ENCODE results near the gene CTSK.

The CTSK gene

GRCh38 chr1:150763018-150763417 lies 45.0 kb downstream of the CTSK start:
- DNase-seq (ENCODE audit: low read depth in 2 of 2, low spot score in 1 of 2) = no peak

GRCh38 chr1:150762552-150762951 lies 45.5 kb downstream of the CTSK start:
- DNase-seq (ENCODE audit: low read depth in 2 of 2, low spot score in 1 of 2) = no peak

DNA sequence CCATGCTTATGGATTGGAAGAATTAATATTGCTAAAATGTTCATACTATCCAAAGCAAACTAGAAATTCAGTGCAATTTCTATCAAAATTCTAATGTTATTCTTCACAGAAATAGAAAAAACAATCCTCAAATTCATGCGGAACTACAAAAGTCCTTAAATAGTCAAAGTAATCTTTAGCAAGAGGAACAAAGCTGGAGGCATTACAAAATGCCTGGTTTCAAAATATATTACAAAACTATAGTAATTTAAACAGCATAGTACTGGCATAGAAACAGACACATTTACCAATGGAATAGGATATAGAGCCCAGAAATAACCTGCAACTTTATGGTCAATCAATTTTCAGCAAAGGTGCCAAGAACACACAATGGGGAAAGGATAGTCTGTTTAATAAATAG lies 46.3 kb downstream of the CTSK start:
- DNase-seq (ENCODE audit: low read depth in 2 of 2, low spot score in 1 of 2) = no peak

DNA sequence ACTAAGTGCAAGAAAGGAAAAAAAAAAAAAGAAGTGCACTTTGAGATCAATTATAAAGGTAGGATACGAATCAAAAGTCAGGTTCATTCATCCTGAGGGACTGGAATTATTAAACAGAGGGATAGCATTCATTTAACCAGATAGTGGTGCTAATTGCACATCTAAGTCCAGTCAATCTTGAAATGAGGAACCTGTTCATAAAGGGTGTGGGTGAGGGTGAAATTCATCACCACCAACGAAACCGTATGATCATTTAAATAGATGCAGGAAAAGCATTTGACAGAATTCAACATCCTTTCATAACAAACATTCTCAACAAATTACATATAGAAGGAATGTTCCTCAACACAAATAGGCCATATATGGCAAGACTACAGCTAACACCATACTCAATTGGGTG lies 48.0 kb downstream of the CTSK start:
- DNase-seq (ENCODE audit: low read depth in 2 of 2, low spot score in 1 of 2) = no peak

DNA sequence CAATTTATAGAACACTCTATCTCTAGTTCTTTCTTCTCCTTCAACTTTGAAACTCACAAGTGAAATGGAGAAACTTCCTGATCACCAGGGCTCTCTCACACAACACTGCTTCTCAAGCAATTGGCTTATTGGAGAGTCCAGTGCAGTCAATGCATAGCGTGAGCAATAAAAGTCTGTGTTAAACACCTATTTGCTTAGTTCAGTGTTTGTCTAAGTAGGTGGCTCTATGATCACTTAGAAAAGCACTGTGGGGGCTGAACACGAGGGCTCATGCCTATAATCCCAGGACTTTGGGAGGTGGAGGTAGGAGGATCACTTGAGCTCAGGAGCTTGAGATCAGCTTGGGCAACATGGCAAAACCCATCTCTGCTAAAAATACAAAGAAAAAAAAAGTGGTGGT lies 54.6 kb downstream of the CTSK start:
- DNase-seq (ENCODE audit: low read depth in 2 of 2, low spot score in 1 of 2) = no peak

- no peak for DNase-seq (ENCODE audit: low read depth in 2 of 2, low spot score in 1 of 2)
These were observed 56.6 kb downstream of the CTSK start for GRCh38 chr1:150751443-150751842.

- DNase-seq (ENCODE audit: low read depth in 2 of 2, low spot score in 1 of 2) = no peak
These were observed 58.2 kb downstream of the CTSK start for GRCh38 chr1:150749720-150750311.

DNA sequence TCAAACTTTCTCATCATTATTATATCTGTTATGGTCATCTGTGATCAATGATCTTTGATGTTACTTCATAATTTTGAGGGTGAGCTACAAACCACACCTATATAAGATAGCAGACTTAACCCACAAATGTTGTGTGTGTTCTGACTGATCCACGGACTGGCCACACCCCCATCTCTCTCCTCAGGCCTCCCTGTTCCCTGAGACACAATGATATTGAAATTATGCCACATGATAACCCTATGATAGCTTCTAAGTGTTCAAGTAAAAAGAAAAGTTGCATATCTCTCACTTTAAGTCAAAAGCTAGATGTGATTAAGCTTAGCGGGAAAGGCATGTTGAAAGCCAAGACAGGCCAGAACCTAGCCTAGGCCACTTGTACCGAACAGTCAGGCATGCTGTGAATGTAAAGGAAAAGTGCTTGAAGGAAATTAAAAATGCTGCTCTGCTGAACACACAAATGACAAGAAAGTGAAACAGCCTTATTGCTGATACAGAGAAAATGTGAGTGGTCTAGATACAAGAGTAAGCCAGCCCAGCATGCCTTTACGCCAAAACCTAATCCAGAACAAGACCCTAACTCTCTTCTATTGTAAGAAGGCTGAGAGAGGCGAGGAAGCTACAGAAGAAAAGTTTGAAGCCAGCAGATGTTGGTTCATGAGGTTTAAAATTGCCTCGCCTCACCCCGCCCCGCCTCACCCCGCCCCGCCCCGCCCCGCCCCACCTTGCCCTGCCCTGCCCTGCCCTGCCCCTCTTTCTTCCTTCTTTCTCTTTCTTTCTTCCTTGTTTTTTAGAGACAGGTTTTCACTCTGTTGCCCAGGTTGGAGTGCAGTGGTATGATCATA lies 59.0 kb downstream of the CTSK start:
- DNase-seq (ENCODE audit: low read depth in 2 of 2, low spot score in 1 of 2) = no peak

Measured in stimulated activated CD8-positive, alpha-beta memory T cell treated with anti-CD3 and anti-CD28 coated beads, Interleukin-4, amount 100 ng/mL, for 4 hours (primary cell).